T-helper 9 cell (primary cell): Measurements from ENCODE around the gene MFAP2.
"Not testable (repeated sequence)": the region's sequence is repeated elsewhere in the genome, so short reads cannot be mapped to it uniquely, and the experiment has no call there.

Source experiments
- DNase-seq: peaks from one replicate; pipeline ENCODE4 v3.0.0-alpha.2; 2020

MFAP2 gene

GRCh38 chr1:16978567-16979474 is 1.6 kb downstream of the MFAP2 start:
- DNase-seq: no peak

DNA sequence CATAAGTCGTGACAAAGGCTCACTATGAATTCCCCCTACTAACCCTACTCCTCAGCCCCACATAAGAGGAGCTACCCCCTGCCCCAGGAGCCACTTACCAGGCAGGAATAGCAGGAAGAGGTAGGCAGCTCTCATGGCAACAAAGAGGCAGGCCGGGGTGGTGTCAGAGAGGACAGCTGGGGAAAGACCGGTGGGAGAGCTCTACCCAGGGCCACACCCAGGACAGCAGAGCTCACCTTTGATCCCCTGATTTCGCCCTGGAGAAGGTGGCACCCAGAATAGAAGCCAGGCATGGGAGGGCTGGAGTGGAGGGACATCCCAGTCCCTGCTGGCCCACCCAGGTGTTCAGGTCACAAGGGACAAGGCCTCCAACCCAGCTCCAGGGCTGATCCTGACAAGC is 2.3 kb downstream of the MFAP2 start:
- no peak for DNase-seq

DNA sequence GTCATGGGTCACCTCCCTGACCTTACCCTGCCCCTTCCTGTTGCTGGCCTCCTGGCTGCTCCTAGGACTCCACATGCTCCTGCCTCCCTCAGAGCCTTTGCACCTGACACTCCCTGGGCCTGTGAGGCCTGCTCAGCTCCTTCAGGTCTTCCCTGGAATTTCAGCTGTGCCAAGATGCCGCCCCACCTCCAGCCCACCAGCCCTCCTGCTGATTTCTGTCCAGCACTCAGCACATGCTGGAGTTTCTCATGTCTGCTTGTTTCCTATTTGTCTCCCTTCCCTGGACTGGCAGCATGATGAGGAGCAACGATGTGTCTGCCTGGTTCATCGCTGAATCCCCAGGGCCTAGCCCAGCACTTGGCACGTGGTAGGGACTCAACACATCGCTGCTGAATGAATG is 3.0 kb downstream of the MFAP2 start:
- DNase-seq: no peak

DNA sequence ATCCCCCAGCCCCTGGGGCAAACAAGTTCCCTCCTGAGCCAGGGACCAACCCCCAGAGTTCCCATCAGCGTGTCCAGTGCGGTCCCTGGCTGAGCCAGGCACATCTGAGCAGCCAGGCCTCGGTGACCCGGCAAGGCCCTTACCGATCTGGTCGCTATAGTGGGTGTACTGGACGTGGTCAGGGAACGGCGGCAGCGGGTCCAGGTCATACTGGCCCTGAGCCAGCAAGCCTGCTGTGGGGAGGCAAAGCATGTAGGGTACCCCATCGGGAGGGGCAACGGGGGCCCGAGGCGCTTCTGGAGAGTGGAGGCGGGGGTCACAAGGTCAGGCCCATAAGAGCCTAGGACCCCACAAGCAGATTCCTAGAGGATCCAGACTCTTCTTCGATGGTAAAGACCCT is 3.5 kb downstream of the MFAP2 start:
- DNase-seq: no peak

DNA sequence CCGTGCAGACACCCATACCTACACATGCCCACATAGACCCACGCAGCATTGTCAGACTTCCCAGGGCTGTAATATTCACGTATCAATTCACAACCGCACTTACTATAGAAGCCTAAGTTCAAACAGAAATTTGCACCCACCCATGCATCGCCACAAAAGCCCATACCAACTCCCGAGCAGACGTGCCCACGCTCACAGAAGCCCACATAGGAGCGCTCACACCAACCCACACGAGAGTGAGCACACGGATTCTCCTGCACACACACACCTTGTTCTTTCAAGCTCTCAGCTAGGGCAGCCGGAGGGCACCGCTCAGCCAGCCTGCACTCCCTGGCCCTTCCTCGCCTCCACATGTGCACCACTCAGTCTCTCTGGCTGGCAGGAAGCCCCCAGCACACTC is 4.6 kb downstream of the MFAP2 start:
- no peak for DNase-seq

DNA sequence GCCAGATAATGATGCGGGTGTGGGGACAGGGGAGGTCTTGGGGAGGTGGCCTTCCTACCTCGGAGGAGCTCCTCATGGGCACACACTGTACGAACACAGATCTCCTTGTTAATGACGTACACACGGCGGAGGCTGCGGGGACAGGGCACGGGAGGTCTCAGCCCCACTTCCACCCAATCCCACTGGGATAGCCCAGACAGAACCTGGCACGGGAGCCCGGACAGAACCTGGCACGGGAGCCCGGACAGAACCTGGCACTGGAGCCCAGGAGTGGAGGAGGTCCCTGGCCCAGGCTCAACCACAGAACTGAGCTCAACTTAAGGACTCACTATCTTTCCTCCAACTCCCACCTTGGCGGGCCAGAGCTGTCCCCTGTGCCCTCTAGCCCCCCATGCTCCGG is 5.2 kb downstream of the MFAP2 start:
- DNase-seq: no peak

DNA sequence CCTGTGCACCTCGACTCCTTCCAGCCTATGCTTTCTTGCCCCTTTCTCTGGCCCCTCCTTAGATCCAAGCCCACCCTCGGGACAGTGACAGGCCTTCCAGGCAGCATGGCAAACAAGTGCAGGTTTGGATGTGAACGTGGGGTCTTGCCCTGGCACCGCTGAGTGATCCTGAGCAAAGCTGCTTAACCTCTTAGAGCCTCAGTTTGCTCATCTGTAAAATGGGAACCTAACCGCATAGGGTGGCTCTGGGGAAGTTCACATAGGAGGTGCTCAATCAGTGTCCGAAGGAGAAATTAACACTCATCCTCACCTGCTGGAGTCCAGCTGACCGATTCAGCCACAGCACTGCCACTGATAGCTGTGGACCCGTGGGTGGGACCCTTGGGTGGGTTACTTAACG is 7.2 kb downstream of the MFAP2 start:
- DNase-seq: no peak

- no peak for DNase-seq
These were observed 8.1 kb downstream of the MFAP2 start for GRCh38 chr1:16972189-16972895.

DNA sequence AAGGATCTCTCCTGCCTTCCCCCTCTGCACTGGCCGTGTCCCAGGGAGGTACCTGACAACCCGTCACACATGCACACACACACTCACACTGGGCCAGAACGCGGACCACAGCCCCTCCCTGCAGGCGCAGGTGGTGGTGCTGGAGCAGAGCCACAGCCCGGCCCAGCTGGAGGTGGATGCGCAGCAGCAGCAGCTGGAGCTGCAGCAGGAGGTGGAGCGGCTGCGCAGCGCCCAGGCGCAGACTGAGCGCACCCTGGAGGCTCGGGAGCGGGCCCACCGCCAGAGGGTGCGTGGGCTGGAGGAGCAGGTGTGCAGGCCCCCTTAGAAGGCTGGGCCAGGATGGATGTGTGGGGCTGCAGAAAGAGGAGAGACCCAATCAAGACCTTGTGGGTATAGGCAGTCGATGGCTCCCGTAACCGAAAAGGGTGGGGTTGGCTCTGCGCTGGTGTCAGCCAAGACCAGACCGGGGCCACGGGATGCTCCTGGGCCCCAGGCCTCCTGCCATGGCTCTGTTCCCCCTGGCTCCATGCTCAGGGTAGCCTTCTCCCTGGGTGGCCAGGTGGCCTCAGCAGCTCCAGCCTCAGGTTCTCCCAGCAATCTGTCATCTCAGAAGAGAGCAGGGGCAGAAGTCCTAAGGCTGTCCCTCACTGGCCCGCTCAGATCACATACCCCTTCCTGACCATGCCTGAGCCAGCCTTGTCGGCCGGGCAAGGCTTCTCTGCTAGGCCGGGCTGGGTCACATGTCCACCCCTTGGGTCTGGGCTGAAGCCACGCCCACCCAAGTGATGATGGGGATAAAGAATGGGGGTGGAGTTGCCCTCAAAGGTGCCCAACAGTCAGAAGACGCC is 8.9 kb downstream of the MFAP2 start:
- DNase-seq: no peak

GRCh38 chr1:16970132-16970910 is 10.1 kb downstream of the MFAP2 start:
- no peak for DNase-seq

GRCh38 chr1:16969651-16970050 is 10.8 kb downstream of the MFAP2 start:
- DNase-seq: no peak

DNA sequence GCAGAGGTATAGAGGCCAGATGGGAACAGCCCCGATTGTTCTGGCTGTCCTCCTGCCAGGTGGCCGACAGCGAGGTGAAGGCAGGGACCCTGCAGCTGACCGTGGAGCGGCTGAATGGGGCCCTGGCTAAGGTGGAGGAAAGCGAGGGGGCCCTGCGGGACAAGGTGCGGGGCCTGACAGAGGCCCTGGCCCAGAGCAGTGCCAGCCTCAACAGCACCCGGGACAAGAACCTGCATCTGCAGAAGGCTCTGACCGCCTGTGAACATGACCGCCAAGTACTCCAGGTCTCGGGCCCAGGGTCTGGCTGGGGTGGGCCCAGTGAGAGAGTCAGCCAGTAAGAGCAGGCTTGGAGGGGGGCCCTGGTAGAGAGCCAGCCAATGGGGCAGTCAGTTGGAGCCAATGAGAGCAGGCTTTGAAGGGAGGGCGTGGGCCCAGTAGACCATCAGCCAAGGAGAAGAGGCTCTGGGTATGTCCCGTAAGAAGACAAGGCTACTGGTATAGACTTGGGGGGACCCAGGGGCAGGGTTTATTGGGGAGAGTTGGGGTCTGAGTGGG is 11.3 kb downstream of the MFAP2 start:
- no peak for DNase-seq

- no peak for DNase-seq
These were observed 12.0 kb downstream of the MFAP2 start for GRCh38 chr1:16968372-16968771.

DNA sequence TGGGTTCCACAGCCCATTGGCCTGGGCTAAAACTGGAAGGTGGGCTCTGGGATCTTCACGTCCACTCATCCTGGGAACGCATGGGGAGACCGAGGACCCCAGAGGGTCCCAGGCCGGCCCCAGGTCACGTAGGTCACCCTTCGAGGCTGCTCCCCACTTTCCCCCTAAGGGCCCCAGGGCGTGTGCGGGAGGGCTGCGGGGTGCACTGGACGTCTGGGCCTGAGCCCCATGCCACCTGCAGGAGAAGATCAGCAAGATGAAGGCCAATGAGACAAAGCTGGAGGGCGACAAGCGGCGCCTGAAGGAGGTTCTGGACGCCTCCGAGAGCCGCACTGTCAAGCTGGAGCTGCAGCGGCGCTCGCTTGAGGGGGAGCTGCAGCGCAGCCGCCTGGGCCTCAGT is 12.5 kb downstream of the MFAP2 start:
- DNase-seq: no peak

DNA sequence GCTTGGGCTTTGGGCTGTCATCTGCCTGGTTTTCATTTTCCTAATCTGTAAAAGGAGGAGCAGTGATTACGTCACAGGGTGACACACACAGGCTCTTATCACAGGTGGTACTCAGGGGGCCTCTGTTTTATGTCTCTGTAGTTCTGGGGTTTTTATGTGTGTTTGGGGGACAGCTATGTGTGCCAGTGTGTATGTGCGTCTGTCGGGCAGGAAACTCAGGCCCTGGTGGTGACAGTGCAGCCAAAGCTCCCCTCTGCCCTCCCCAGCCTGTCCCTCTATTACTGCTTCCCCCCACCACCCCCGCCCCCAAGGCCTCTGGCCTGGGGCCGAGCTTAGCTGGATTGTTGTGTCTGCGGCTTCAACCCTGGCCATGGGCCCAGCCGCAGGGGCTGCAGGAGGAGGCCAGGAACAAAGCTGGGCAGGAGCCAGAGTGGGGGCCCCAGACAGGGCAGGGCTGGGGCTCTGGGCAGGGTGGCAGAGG is 13.3 kb downstream of the MFAP2 start:
- DNase-seq: no peak

DNA sequence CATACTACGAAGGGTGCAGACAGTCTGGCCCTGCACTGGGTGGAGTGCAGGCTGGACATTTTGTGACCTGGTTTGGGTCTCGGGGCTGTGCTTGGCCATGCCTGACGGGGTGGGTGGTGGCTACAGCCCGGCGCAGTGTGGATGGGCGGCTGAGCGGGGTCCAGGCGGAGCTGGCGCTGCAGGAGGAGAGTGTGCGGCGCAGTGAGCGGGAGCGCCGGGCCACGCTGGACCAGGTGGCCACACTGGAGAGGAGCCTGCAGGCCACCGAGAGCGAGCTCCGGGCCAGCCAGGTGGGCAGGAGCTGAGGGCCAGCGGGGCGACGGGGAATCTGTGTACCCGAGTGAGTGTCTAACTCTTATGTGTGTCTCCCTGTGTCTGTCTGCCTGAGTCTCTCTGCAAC is 14.1 kb downstream of the MFAP2 start:
- no peak for DNase-seq

DNA sequence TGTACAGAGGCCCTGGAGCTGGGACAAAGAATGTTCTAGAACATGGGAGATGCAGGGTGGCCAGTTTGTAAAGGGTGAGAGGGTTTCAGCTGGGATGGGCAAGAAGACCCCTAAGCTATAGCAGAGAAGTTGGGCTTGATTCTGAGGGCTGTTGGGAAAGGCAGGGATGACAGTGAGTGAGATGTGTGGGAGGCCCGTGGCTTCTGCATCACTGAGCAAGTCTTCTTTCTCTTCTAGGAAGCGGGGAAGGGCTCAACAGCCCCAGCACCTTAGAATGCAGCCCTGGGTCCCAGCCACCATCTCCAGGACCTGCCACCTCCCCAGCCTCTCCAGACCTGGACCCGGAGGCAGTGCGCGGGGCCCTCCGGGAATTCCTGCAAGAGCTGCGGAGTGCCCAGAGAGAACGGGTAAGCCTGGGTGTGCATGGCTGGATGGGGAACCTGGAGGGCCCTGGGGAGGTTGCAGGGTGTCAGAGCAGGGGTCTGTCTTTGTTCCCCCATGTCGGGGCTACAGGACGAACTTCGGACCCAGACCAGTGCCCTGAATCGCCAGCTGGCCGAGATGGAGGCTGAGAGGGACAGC is 14.8 kb downstream of the MFAP2 start:
- no peak for DNase-seq

DNA sequence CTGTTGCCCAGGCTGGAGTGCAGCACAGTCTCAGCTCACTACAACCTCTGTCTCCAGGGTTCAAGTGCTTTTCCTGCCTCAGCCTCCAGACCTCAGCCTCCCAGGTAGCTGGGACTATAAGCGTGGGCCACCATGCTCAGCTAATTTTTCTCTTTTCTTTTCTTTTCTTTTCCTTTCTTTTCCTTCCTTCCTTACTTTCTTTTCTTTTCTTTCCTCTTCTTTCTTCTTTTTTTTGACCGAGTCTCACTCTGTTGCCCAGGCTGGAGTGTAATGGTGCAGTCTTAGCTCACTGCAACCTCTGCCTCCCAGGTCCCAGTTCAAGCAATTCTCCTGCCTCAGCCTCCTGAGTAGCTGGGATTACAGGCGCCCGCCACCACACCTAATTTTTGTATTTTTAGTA is 16.3 kb downstream of the MFAP2 start:
- DNase-seq: not testable (repeated sequence)

- no peak for DNase-seq
These were observed 18.9 kb downstream of the MFAP2 start for GRCh38 chr1:16961297-16962133.

DNA sequence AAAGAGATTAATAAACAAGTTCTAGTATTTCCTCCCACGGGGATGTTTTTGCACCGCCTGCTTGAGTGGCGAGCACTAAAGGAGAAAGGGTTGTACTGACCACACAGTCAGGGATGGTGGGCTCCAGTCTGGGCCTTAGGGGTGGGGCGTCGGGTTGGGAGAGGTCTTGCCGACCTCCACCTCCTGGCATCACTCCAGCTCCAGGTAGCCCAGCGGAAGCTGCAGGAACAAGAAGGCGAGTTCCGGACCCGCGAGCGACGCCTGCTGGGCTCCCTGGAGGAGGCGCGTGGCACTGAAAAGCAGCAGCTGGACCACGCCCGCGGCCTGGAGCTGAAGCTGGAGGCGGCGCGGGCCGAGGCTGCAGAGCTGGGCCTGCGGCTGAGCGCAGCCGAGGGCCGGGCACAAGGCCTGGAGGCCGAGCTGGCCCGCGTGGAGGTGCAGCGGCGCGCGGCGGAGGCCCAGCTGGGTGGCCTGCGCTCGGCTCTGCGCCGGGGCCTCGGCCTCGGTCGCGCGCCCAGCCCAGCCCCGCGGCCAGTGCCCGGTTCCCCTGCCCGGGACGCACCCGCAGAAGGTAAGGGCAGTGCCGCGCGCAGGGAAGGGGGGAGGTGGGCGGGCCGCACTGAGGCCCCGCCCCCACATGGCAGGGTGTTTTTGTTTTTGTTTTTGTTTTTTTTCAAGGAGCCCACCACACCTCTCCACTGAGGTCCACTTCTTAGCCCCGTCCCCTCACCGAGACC is 19.7 kb downstream of the MFAP2 start:
- DNase-seq: peak; percentile 73
